Colon (tissue), 2 donors: ENCODE data around the gene MTMR3.

Experiments
- FAIRE-seq: peaks from 2 replicates; lab custom pipeline; 2012; peaks lifted over from hg19 to GRCh38; lab: Jason Lieb, UNC
- donor health status: control.
- donor health status: control.

Gene MTMR3

DNA sequence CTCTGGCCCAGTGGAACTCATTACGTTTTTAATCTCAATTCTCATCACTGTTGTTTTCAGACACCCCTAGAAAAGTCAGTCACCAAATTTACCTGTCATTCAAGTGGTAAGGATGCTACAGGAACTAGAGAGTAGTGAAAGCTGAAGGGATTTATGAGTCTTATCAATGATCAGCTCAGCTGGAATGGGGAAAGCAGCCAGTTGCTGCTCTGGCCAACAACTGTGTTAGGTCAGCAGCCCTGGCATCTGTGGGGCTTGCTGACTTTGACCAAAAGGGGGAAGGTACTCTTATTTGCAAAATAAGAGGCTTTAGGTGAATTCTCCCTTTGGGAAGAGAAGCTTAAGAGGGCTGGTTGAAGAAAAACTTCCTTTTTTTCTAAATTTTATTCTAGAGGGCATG is 121.1 kb downstream of the MTMR3 start:
- FAIRE-seq: no peak

- no peak for FAIRE-seq
Observed at GRCh38 chr22:30004694-30005093, 121.7 kb downstream of the MTMR3 start.

DNA sequence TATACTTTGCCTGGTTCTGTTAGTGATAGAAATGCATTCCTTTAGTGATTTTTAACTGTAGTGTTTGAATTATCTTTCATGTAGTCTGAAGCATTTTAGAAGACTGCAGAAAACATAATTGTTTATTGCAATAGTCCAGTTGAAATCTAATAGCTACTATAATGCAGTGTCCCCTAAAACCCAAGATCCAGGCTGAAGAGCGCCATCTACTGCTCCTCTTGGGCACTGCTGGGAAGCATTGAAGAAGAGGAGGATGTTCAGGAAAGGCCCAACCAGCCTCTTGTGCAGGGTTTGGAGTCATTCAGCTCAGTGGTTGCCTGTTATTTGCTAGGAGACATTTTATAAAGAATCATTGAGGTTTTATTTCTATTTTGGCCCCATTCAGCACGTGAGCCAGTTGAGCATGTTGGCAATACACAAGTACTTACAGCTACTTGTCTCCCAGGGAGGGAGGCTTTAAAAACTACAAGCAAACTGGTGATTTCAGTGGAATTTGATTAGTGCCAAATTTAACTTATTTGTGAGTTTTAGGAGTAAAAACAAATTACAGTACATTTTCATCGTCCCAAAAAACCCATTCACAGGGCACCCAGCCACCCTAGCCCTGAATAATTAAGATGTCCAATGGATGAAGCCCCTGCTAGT is 122.4 kb downstream of the MTMR3 start:
- FAIRE-seq: peak; percentile 14

GRCh38 chr22:30007361-30007760 is 124.4 kb downstream of the MTMR3 start:
- FAIRE-seq: no peak

DNA sequence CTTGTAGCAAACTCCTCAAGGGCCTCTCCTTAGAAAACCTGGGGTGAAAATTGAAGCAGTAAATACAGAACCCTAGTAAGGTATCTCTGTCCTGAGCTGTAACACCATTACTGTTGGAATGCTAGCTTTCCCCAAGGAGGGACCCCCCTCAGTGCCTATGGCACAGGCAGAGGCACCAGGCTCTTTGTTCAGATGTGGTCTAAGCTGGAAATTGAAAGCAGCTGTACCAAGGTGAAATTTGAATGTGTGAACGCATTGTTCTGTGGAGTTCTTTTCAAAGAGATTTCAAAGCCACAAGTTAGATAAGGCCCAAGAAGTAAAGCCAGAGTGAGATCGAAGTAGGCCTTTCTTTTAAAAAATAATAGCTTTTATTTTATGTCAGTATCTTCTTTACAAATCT is 125.4 kb downstream of the MTMR3 start:
- FAIRE-seq: no peak

DNA sequence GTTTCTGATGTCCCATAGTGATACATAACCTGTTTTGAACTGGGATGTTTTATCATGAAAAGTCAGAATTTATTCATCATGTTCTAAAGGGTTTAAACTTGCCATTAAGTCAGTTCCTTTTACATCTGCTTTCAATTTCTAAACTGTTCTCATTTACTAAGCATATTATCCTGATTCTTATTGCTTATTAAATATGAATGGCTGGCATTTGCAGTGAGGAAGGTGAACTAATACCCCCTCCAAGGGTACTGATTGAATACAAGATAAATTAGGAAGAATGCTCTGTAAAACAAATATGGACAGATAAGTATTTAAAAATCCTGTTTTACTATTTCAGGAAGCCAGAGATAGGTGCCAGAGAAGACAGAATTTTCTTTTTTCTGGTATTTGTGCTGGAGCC is 126.5 kb downstream of the MTMR3 start:
- no peak for FAIRE-seq

GRCh38 chr22:30010789-30011405 is 127.9 kb downstream of the MTMR3 start:
- FAIRE-seq: no peak

DNA sequence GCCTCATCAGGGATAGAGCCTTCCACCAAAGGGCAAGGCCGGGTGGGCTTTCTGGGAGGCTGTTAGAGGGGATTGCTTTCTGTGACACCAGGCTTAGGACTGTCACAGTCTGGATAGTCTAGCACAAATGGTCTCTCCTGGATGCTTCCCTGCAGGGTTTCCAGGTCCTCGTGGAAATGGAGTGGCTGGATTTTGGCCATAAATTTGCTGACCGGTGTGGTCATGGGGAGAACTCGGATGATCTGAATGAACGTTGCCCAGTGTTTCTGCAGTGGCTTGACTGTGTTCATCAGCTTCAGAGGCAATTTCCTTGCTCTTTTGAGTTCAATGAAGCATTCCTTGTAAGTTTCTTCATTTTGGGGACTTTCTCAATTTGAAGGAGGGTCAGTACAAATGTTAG is 130.2 kb downstream of the MTMR3 start:
- FAIRE-seq: no peak

- FAIRE-seq: no peak
Observed at GRCh38 chr22:30014244-30014643, 131.3 kb downstream of the MTMR3 start.

DNA sequence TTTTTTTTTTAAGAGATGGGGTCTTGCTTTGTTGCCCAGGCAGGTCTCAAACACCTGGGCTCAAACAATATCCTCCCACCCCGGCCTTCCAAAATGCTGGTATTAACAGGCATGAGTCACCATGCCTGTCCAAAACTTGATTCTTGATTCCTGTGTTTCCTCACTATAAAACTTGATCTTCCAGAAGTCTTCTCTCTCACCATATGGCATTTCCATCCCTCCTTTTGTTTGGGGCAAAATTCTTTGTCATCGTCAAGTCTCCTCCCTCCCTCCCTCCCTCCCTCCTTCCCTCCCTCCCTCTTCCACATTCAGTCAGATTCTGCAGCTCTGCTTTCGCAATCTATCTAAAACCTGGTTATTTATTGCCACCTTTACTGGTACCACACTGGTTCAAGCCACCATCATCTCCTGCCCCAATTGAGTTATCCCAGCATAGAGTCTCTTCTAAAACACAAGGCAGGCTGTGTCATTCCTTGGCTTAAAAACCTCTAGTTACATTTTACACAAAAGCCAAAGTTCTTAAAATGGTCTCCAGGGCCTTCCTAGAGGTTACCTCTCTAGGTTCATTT is 132.3 kb downstream of the MTMR3 start:
- no peak for FAIRE-seq

- FAIRE-seq: no peak
Observed at GRCh38 chr22:30015846-30016245, 132.9 kb downstream of the MTMR3 start.

- no peak for FAIRE-seq
Observed at GRCh38 chr22:30016596-30016995, 133.6 kb downstream of the MTMR3 start.

GRCh38 chr22:30017375-30018223 is 134.6 kb downstream of the MTMR3 start:
- FAIRE-seq: no peak

GRCh38 chr22:30020511-30020910 is 137.5 kb downstream of the MTMR3 start:
- no peak for FAIRE-seq

GRCh38 chr22:30021338-30021737 is 138.4 kb downstream of the MTMR3 start:
- no peak for FAIRE-seq

DNA sequence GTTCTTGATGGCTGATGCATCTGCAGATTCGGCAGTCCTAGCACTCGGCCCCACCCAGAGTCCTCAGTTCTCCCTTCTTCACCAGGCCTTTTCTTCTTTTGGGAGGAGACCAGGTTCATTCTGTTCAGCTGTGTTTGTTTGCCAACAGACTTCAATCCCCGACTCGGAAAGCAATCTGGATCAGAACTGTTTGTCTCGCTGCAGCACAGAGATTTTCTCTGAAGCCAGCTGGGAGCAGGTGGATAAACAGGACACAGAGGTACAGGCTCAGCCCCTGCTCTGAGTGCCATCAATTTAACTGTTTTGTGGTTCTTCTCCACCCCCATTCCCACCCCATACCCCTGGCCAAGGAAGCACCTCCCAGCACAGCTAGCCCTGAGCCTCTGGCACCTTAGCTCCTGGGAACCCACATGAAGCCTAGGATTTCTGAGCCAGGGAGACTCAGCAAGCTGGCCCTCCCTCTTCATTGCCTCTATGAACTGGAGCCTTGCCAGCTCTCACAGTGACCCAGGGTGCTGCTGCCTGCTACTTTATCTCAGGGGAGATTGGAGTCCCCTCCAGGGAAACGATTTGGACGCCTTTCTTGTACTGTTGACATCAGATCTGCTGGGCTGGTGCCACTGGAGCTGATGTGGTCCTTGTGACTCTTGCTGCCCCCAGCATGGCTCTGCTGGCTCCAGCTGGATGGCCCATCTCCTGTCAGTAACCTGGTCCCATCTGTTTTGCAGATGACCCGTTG is 139.1 kb downstream of the MTMR3 start:
- FAIRE-seq: no peak

GRCh38 chr22:30023099-30023660 is 140.2 kb downstream of the MTMR3 start:
- FAIRE-seq: no peak

GRCh38 chr22:30024231-30024630 is 141.3 kb downstream of the MTMR3 start:
- FAIRE-seq: no peak

- FAIRE-seq: no peak
Observed at GRCh38 chr22:30025221-30025620, 142.2 kb downstream of the MTMR3 start.

DNA sequence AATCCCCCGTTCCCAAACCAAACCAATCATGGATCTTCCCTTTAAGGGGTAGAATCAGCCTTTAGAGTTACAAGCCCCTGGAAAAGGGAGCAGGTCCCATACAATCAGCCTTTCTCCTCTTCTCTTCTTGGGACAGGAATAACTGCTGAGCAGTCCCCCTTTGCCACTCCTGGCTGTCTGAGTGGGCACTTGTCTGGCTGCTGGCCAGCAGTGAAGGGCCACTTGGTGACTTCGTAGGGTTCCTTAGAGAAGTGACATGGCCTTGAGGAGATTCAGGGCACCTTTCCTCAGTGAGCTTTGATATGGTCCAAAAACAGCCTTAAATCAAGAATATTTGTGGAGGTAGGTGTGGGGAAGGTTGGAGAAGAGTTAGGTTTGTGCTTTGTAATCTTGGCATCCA is 143.8 kb downstream of the MTMR3 start:
- FAIRE-seq: no peak

DNA sequence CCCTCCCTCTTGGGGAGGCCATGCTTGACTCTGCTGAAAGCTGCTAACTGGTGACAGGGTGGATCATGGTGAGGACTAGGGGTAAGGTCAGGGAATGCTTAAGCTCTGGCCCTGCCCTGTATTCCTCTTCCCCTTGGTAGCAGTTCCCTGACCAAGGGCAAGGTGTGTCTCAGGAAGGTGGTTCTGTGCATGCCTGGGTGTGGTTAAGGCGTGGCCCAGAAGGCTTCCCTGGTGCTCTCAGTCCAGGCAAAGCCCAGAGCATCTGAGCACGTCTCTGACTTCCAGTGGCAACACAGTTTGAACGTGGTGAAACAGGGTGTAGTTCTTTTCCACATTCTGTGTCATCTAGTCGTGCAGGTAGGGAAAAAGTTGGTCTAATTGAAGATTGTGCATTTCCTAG is 144.2 kb downstream of the MTMR3 start:
- FAIRE-seq: no peak

DNA sequence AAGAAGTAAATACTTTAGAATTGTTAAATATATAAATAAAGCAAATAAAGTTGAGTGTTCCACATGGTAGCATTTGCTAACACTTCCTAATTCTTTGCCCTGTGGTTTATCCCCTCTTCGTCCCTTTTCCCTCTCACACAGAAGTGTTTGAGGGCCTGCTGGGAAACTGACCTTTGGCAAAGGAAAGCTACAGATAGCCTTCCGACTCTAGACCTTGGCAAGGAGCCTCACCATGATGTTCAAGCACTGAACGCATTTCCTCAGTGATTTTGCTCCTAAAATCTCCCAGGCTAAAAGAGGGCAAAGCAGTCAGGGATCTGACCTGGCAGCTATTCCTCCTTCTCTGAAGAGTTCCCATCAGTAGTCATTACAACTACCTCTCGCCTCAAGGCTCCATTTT is 144.8 kb downstream of the MTMR3 start:
- no peak for FAIRE-seq
